EL (cell line): ENCODE measurements around the gene SNRPF.
"Not testable (repeated sequence)": the region's sequence is repeated elsewhere in the genome, so short reads cannot be mapped to it uniquely, and the experiment has no call there.

Source experiments
- DNase-seq: peaks from one replicate; pipeline ENCODE4 v3.0.0-alpha.2; 2016

Gene SNRPF

DNA sequence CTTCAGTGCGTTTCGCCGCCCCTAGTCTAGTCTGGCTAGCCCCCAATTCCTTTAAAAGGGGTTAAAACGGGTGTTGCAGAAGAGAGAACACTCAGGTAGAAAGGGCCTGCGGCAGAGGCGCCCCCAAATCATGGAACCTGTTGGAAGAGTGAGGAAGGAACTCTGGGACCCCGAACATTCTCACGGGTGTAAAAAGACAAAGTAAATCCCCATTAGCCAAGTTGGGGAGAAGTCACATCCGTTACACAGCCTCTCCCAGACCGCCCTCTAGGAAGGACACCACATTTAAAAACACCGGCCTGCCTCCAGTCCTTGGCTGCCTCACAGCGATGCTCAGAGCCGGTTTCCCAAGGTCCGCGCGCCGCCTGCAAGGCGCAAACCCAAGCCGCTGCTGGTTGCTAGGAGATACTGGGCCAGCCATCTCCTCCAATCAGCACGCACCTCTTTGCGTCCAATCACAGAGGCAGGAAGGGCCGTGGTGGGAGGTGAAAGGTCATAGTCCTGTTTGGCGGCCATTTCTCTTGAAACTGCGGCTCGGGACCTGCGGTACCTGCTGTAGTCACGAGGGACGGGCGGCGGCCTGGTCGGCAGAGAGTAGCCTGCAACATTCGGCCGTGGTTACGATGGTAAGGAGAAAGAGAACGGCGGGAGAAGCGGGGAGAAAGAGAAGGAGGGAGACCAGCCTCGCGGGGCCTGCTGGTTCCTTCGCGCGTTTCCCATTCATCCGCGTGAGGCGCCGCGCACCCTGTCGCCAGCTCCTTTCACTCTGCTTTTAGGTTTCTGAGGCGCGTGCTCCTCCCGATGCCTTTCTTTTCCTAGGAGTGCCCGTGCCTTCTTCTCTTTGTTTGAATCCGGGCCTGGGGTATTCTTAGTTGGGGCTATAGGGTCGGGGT is at the start of gene SNRPF:
TSS of gene SNRPF (plus strand) at position 502 of the 893 bp plus-strand sequence. CDS start at position 624, 122 bp downstream.
- DNase-seq: peak; percentile 97

- no peak for DNase-seq
Observed at GRCh38 chr12:95809000-95809680, 49.6 kb upstream of the SNRPF start.

- DNase-seq: no peak
Observed at GRCh38 chr12:95810411-95810810, 48.3 kb upstream of the SNRPF start.

DNA sequence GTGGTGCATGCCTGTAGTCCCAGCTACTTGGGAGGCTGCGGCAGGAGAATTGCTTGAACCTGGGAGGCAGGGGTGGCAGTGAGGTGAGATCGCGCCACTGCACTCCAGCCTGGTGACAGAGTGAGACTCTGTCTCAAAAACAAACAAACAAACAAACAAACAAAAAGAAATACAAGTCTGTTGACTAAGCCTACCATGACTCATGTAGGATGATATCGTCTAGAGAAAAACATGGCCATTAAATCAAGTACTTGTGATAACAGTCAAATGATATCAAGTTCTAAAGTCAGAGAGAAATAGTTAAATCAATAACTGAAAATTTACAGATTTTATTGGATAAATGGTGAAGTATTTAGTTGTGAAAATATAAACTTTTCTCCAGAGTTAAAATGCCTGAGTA is 46.6 kb upstream of the SNRPF start:
- not testable (repeated sequence) for DNase-seq

- peak; percentile 47 for DNase-seq
Observed at GRCh38 chr12:95815632-95816212, 43.0 kb upstream of the SNRPF start.

- peak; percentile 62 for DNase-seq
Observed at GRCh38 chr12:95820096-95820703, 38.6 kb upstream of the SNRPF start.

GRCh38 chr12:95829395-95829794 is 29.4 kb upstream of the SNRPF start:
- no peak for DNase-seq

DNA sequence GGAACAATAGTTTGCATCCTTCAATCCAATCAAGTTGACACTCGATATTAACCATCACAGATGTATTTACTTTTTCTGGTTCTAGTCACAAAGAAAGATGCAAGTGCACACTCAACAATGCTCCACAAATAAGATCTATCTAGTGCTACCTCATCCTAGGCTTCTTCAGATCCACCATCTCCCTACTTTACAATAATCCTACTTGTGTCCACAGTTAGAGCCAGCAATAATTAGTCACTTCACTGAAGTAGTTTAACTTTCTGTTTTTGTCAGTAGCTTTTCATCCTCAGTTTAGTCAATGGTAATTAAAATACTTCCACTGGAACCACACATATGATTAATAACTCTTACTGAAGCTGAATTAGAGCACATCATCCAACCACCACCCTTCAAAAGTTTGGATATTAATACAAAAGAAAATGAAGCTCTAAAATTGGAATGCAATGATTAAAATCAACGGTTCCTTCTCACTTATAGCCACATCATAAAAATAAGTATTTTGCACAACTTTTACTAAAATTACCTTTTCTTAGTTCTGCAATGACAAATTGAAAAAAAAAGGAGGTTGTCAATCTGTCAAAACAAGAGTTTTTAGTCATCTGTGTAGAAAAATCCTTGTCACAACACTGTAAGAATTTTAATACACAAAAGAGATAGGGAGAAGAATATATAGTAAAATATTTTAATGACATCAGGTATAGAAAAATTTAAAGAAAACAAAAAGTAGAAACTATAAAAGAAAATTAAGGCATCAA is 28.2 kb upstream of the SNRPF start:
- DNase-seq: no peak

- no peak for DNase-seq
Observed at GRCh38 chr12:95834572-95834971, 24.2 kb upstream of the SNRPF start.

- peak; percentile 64 for DNase-seq
Observed at GRCh38 chr12:95836185-95836609, 22.6 kb upstream of the SNRPF start.

- peak; percentile 38 for DNase-seq
Observed at GRCh38 chr12:95836630-95837239, 22.0 kb upstream of the SNRPF start.

DNA sequence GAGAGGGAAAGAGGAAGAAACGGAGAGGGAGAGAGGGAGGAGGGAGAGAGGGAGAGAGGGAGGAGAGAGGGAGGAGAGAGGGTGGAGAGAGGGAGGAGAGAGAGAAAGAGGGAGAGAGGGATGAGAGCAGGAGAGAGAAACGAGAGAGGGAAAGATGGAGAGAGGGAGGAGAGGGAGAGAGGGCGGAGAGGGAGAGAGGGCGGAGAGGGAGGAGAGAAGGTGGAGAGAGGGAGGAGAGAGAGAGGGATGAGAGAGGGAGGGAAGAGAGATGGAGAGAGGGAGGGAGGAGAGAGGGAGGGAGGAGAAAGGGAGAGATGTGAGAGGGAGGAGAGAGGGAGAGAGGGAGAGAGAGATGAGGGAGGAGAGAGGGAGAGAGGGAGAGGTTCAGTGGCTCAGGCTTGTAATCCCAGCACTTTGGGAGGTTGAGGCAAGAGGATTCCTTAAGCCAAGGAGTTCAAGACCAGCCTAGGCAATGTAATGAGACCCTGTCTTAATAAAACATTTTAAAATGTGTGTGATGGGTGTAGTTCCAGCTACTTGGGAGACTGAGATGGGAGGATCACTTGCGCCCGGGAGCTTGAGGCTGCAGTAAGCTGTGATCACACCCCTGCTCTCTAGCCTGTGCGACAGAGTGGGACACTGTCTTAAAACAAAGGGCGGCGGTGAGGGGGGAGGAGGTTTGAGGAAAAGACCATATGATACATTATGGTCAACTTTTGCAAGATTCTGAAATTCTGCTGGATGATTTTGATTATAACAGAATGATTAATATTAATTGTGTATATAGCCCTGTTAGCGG is 21.3 kb upstream of the SNRPF start:
- DNase-seq: peak; percentile 5

GRCh38 chr12:95838125-95838524 is 20.6 kb upstream of the SNRPF start:
- peak; percentile 83 for DNase-seq

DNA sequence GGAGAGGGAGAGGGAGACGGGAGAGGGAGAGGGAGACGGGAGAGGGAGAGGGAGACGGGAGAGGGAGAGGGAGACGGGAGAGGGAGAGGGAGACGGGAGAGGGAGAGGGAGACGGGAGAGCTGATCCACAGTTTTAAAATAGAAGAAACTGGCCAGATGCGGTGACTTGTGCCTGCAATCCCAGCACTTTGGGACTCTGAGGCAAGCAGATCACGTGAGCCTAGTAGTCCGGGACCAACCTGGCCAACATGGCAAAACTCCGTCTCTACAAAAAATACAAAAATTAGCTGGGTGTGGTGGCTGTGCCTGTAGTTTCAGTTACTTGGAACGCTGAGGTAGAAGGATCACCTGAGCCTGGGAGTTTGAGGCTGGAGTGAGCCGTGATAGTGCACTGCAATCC is 16.3 kb upstream of the SNRPF start:
- DNase-seq: not testable (repeated sequence)

GRCh38 chr12:95848575-95849388 is 10.0 kb upstream of the SNRPF start:
- DNase-seq: peak; percentile 42

- no peak for DNase-seq
Observed at GRCh38 chr12:95851606-95852005, 7.1 kb upstream of the SNRPF start.

DNA sequence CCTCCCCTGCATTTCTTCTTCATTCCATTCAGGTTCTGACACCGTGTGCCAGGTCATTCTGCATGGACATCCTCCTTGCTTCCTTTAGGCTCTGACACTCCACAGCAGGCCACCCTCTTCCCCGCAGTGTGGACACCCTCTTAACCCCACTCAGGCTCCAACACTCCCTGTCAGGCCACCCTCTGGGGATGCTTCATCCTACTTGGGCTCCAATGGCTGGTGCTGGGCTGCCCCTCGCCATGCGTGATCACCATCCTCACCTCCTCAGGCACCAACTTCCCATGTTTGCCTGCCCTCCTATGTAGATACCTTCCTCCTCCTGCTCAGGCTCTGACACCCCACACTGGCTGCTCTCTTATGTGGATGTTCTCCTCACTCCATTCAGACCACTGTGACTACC is 6.6 kb upstream of the SNRPF start:
- DNase-seq: no peak

DNA sequence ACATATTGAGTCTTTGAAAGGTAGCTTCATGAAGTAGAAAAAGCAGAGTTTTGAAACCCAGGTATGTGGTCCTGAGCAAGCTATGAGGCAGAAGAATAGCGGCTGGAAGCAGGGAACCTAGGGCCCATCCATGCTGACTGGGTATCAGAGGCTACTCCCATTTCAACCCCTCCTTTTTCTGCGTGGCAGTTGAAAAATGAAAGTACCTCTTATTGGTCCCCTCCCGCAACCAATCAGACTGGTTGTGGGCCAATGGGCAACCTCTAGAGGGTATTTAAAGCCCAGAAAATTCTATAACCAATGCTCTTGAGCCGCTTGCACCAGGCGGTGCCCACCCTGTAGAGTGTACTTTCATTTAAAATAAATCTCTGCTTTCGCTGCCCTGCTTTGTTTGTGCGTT is 1.6 kb upstream of the SNRPF start:
- DNase-seq: peak; percentile 18

GRCh38 chr12:95857799-95858198 is 953 bp upstream of the SNRPF start:
- DNase-seq: no peak

- DNase-seq: peak; percentile 37
Observed at GRCh38 chr12:95859344-95859816, 628 bp downstream of the SNRPF start.
